MM.1S (cell line): ENCODE results near the gene PHLDB3.

Experiments used
- DNase-seq: peaks from one replicate; pipeline ENCODE4 v3.0.0-alpha.2; 2015
- H2AFZ ChIP-seq: fragments of 300-600 bp; sonication (generic); 2 replicates; pipeline ENCODE4 v1.6.0; 2016; ENCODE audit warnings: antibody characterized with exemption, low read length
- H3F3A ChIP-seq: fragments of 300-600 bp; sonication (generic); 2 replicates; pipeline ENCODE4 v1.6.1; 2016; ENCODE audit warnings: mild to moderate bottlenecking, antibody characterized with exemption, low read length, moderate library complexity, mixed read lengths; ENCODE audit not compliant: insufficient read depth
- H3K27ac ChIP-seq: fragments of 300-600 bp; sonication (generic); 2 replicates; pipeline ENCODE4 v1.5.1; 2016; ENCODE audit warnings: mild to moderate bottlenecking, low read length
- H3K27me3 ChIP-seq: fragments of 300-600 bp; sonication (generic); replicated peaks from 2 replicates; pipeline ENCODE4 v1.6.0; 2016; ENCODE audit warnings: low read length; ENCODE audit not compliant: insufficient read depth
- H3K36me3 ChIP-seq: fragments of 300-600 bp; sonication (generic); replicated peaks from 2 replicates; pipeline ENCODE4 v1.6.1; 2016; ENCODE audit warnings: mild to moderate bottlenecking, low read length, mixed read lengths; ENCODE audit not compliant: insufficient read depth
- H3K4me1 ChIP-seq: fragments of 300-600 bp; sonication (generic); 2 replicates; pipeline ENCODE4 v1.6.1; 2016; ENCODE audit warnings: low read length, mixed read lengths
- H3K4me2 ChIP-seq: fragments of 300-600 bp; sonication (generic); 2 replicates; pipeline ENCODE4 v1.6.0; 2016; ENCODE audit warnings: low read depth, low read length
- H3K4me3 ChIP-seq: fragments of 300-600 bp; sonication (generic); 2 replicates; pipeline ENCODE4 v1.5.1; 2016; ENCODE audit warnings: low read length, mixed read lengths
- H3K79me2 ChIP-seq: fragments of 300-600 bp; sonication (generic); 2 replicates; pipeline ENCODE4 v1.6.1; 2016; ENCODE audit warnings: mixed run types, low read length, mixed read lengths
- H3K9ac ChIP-seq: fragments of 300-600 bp; sonication (generic); 2 replicates; pipeline ENCODE4 v1.6.1; 2016; ENCODE audit warnings: low read length, mixed read lengths
- H3K9me2 ChIP-seq: fragments of 300-600 bp; sonication (generic); replicated peaks from 2 replicates; pipeline ENCODE4 v1.6.1; 2016; ENCODE audit warnings: mild to moderate bottlenecking, low read length, mixed read lengths; ENCODE audit not compliant: insufficient read depth
- H3K9me3 ChIP-seq: fragments of 300-600 bp; sonication (generic); replicated peaks from 2 replicates; pipeline ENCODE4 v1.6.1; 2016; ENCODE audit warnings: mild to moderate bottlenecking, low read length, mixed read lengths; ENCODE audit not compliant: insufficient read depth
- H4K20me1 ChIP-seq: fragments of 300-600 bp; sonication (generic); 2 replicates; pipeline ENCODE4 v1.6.1; 2016; ENCODE audit warnings: mild to moderate bottlenecking, low read length, moderate library complexity, mixed read lengths; ENCODE audit not compliant: insufficient read depth
- CTCF ChIP-seq: fragments of 300-600 bp; sonication (generic); IDR thresholded peaks from 2 replicates; pipeline ENCODE4 v1.5.1; 2016; ENCODE audit warnings: antibody characterized with exemption, low read length, mixed read lengths
- EZH2 ChIP-seq: fragments of 300-600 bp; sonication (generic); optimal IDR thresholded peaks from 2 replicates; pipeline ENCODE3; 2017; ENCODE audit warnings: low read depth, mild to moderate bottlenecking, antibody characterized with exemption, low read length, mixed read lengths
- EZH2phosphoT487 ChIP-seq: fragments of 300-600 bp; sonication (generic); IDR thresholded peaks from 2 replicates; pipeline ENCODE4 v1.6.1; 2018; ENCODE audit warnings: antibody characterized with exemption, low read length

Gene PHLDB3

GRCh38 chr19:43510713-43511112, 6.2 kb upstream of the PHLDB3 start:
- Histone ChIP-seq H3K4me2 (no peak overlapping the region), H3K36me3 (no peaks in the 10 kb centered on the region), H3K4me3 (no peak overlapping the region), H2AFZ (no peak overlapping the region), H3K4me1 (no peaks in the 10 kb centered on the region), H3K27ac (no peak overlapping the region), H3K9me2 (no peaks in the 10 kb centered on the region), H3K79me2 (no peaks in the 10 kb centered on the region), H4K20me1 (no peaks in the 10 kb centered on the region), H3K27me3 (no peaks in the 10 kb centered on the region), H3F3A (no peaks in the 10 kb centered on the region), H3K9me3 (no peaks in the 10 kb centered on the region), H3K9ac (no peak overlapping the region)
- no peak for DNase-seq
- TF ChIP-seq CTCF, result no peak
- no peak for TF ChIP-seq EZH2phosphoT487
- no peak for TF ChIP-seq EZH2

GRCh38 chr19:43507880-43508279, 3.3 kb upstream of the PHLDB3 start:
- Histone ChIP-seq H3F3A (peaks cover 4% of the 10 kb centered on the region; the same call in 1 of the 2 replicates), H3K4me1 (peaks cover 6% of the 10 kb centered on the region), H3K9ac (no peak overlapping the region), H3K79me2 (no peaks in the 10 kb centered on the region), H3K27ac (no peak overlapping the region), H2AFZ (no peak overlapping the region), H3K9me2 (no peaks in the 10 kb centered on the region), H3K27me3 (no peaks in the 10 kb centered on the region), H3K9me3 (no peaks in the 10 kb centered on the region), H3K4me3 (no peak overlapping the region), H3K36me3 (no peaks in the 10 kb centered on the region), H4K20me1 (no peaks in the 10 kb centered on the region), H3K4me2 (no peak overlapping the region)
- no peak for DNase-seq
- TF ChIP-seq EZH2phosphoT487 (no peak), EZH2 (no peak), CTCF (no peak)

GRCh38 chr19:43506629-43507028, 2.1 kb upstream of the PHLDB3 start:
- Histone ChIP-seq H2AFZ (no peak overlapping the region), H3K27me3 (no peaks in the 10 kb centered on the region), H3F3A (peaks cover 4% of the 10 kb centered on the region; the same call in 1 of the 2 replicates), H3K9me3 (no peaks in the 10 kb centered on the region), H3K4me3 (no peak overlapping the region), H3K4me2 (no peak overlapping the region), H3K27ac (no peak overlapping the region), H3K9me2 (no peaks in the 10 kb centered on the region), H3K4me1 (peaks cover 8% of the 10 kb centered on the region), H3K79me2 (no peaks in the 10 kb centered on the region), H4K20me1 (no peaks in the 10 kb centered on the region), H3K9ac (no peak overlapping the region), H3K36me3 (no peaks in the 10 kb centered on the region)
- TF ChIP-seq EZH2 (no peak), CTCF (no peak), EZH2phosphoT487 (no peak)
- DNase-seq, result no peak
